Muscle of leg (tissue), 11 donors: ENCODE results near the gene MYO3A. TPM values are rescaled to one million over a fixed set of nuclear protein-coding genes. Genes with fewer than 3 reads are reported as not detected.
"Not testable (repeated sequence)": the region's sequence is repeated elsewhere in the genome, so short reads cannot be mapped to it uniquely, and the experiment has no call there.

ENCODE experiments used
- DNase-seq: peaks from one replicate; pipeline ENCODE4 v3.0.0; 2013
- H3K27ac ChIP-seq: one replicate; pipeline ENCODE4 v1.5.1; 2013; ENCODE audit warnings: mild to moderate bottlenecking, low read length, control low read depth
- H3K27me3 ChIP-seq: one replicate; pipeline ENCODE4 v1.6.1; 2013; ENCODE audit warnings: low read length; ENCODE audit not compliant: control insufficient read depth, insufficient read depth
- H3K36me3 ChIP-seq: one replicate; pipeline ENCODE4 v1.6.1; 2013; ENCODE audit warnings: low read length; ENCODE audit not compliant: control insufficient read depth, insufficient read depth
- H3K4me1 ChIP-seq: one replicate; pipeline ENCODE4 v1.6.1; 2013; ENCODE audit warnings: low read length; ENCODE audit not compliant: control insufficient read depth, insufficient read depth
- H3K4me3 ChIP-seq: one replicate; pipeline ENCODE4 v1.5.1; 2013; ENCODE audit warnings: low read length, control low read depth
- H3K9me3 ChIP-seq: replicated peaks from 2 replicates; pipeline ENCODE4 v1.6.1; 2013; ENCODE audit warnings: low read depth, low read length; ENCODE audit not compliant: control insufficient read depth
- WGBS: methylation state at CpG from one replicate; pipeline ENCODE4 v1.1.5; 2013; ENCODE audit warnings: missing lambda C conversion rate; ENCODE audit not compliant: insufficient coverage; 5-methylcytosine and 5-hydroxymethylcytosine counted together
- polyA plus RNA-seq, 8 donors: library from polyadenylated mRNA; unstranded; fragments of 120-200 nt; gene quantifications; one replicate each; pipeline versions ENCODE4 v1.2.1 to v1.2.3, GENCODE V29; 2013; ENCODE audit warnings: inconsistent platforms in 1 of 8, low replicate concordance in 1 of 8; ENCODE audit not compliant: insufficient read length in 8 of 8, insufficient read depth in 1 of 8
- total RNA-seq: library from RNA; stranded (reverse); fragments of 120-200 nt; gene quantifications from one replicate; pipeline ENCODE4 v1.2.4, GENCODE V29; 2013

MYO3A gene
- total and polyA plus RNA-seq, 9 donors = 0.41 to 1.9 (median 1.0) TPM

DNA sequence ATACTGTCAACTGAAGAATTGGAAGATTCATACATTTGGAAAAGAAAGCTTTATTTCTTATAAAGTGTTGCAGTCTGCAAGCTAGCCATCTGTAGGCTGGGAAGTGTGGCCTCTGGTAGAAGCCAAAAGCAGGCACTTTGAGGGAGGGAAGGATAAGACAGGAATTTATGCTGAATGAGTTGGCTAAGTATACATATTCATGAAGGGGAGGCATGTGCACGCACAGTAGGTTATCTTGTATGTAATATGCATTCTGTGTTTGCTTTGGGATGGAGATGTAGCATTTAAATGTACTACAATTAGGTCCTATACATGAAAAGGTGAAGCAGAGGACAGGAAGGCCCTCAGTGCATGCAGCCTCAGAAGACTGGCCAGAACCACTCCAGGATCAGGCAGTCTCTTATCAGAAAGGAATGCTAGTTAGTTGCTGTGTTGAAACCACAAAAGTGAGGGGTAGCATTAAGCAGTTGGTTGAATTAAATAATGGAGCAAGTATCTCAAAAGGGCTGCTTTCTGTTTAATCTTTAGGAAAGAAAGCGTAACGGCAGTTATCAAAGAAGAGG, 40.9 kb downstream of the MYO3A start:
- Histone ChIP-seq H3K9me3 (no peaks in the 10 kb centered on the region), H3K4me1 (no peaks in the 10 kb centered on the region), H3K36me3 (no peaks in the 10 kb centered on the region), H3K27ac (no peak overlapping the region), H3K4me3 (no peak overlapping the region), H3K27me3 (no peaks in the 10 kb centered on the region)
- 90% methylated on average over 2 of the region's 3 CpGs for WGBS
- DNase-seq = no peak

DNA sequence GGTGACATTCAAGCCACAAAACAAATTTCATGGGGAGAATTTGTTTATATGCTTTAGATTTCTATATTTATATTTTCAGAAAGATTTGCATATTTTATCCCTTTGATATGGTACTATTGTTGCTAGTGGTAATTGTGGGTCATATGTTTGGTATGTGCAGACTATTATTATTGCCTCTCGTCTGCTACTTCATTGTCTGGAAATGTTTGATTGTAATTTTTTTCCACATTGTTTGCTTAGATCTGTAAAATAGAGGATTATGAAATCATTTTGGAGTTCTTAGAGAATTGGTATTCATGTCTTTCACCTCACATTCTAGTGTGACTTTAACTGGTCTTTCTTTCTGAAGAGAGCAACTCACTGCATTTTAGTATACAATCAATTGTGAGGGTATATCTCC, 44.7 kb downstream of the MYO3A start:
- WGBS = no CpG with 5 or more reads among the region's 1 CpG
- Histone ChIP-seq H3K4me3 (no peak overlapping the region), H3K36me3 (no peaks in the 10 kb centered on the region), H3K27me3 (no peaks in the 10 kb centered on the region), H3K9me3 (peaks cover 10% of the 10 kb centered on the region), H3K27ac (no peak overlapping the region), H3K4me1 (no peaks in the 10 kb centered on the region)
- no peak for DNase-seq

DNA sequence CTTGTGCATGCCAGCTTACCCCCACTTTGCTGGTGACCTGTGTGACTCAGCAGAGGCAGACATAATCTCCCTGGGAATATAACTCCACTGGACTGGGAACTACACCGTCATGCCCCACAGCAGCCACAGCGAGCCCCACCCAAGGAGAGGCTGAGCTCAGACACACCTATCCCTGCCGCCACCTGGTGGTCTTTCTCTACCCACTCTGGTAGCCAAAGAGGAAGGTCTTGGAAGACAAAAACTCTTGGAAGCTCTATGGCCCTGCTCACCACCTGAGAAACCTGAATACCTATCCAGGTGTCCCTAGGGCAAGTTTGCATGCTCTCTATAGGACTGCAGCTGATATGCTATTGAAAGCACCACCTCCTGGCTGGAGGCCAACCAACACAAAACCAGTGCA, 48.1 kb downstream of the MYO3A start:
- Histone ChIP-seq H3K27ac (no peak overlapping the region), H3K27me3 (no peaks in the 10 kb centered on the region), H3K4me3 (no peak overlapping the region), H3K9me3 (peaks cover 10% of the 10 kb centered on the region), H3K4me1 (no peaks in the 10 kb centered on the region), H3K36me3 (no peaks in the 10 kb centered on the region)
- 100% methylated on average over 2 of the region's 3 CpGs for WGBS
- no peak for DNase-seq

DNA sequence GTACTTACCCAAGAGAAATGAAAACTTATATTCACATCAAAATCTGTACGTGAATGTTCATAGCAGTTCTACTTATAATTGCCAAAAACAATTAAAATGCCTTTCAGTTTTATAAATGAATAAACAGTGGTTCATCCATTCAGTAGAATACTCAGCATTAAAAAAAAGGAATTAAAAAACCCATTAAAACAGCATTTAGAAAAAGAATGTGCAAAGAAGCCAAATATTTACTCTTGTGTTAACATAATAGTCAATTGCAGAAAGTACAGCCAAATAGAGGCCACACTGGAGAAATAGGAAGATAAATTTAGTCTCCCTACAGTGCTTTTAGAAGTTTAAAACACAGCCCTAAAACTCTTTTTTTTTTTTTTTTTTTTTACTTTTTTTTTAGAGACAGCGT, 54.6 kb downstream of the MYO3A start:
- WGBS = no CpG with 5 or more reads among the region's 2 CpGs
- DNase-seq = peak; percentile 2
- Histone ChIP-seq H3K27ac (no peak overlapping the region), H3K27me3 (no peaks in the 10 kb centered on the region), H3K4me1 (no peaks in the 10 kb centered on the region), H3K36me3 (no peaks in the 10 kb centered on the region), H3K4me3 (no peak overlapping the region), H3K9me3 (peaks cover 3% of the 10 kb centered on the region)

DNA sequence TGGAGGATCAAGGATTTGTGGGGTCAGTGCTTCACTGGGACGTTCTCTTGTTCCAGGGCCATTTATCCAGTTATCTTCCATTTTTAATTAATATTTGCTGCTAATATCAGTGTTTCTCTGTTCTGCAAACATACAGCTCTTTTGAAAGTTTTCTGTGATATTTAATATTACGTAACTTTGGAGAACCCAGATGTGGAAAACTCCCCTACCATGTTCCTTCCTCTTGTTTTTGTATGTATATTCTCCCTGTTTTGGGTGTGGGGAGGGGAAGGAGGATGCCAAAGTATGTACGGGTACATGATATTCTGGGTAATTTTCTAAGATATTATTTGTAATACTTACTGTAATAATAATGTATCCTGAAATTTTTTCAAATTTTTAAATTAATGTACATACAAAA, 55.9 kb downstream of the MYO3A start:
- WGBS = no CpG with 5 or more reads among the region's 3 CpGs

DNA sequence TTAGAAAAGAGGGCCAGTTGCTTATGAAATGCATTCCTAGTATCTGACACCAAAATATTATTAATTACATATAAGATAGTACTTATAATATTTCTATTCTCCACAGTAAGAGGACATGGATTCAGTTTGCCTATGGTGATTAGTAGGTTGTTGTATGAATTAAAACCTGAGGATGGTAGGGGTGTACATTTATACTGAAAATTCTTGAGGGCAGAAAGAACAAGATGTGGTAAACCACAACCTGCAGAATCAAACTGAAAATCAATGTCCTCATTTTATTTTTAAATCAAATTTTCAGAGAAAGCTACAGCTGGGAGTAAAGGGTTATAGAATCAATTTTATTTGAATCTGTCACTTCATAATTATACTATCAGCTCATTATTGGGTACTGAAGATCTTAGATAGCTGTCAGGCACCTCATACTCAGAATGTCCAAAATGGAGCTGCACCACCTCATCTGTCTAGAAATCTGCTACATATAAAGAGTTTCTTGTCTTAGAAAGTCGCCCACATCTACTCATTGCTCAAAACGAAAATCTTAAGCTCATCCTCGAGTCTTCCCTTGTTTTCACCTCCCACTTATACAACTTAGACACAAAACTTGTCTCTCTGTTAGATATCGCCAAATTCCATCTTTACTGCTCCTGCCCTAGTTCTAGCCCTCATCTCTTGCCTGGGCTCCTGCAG, 65.4 kb downstream of the MYO3A start:
- Histone ChIP-seq H3K4me1 (no peaks in the 10 kb centered on the region), H3K36me3 (no peaks in the 10 kb centered on the region), H3K27me3 (no peaks in the 10 kb centered on the region), H3K4me3 (no peak overlapping the region), H3K9me3 (no peaks in the 10 kb centered on the region), H3K27ac (no peak overlapping the region)
- no peak for DNase-seq
- 82% methylated on average over 4 of the region's 4 CpGs for WGBS

More for the DNA sequence above, 55.9 kb downstream of the MYO3A start:
- no peaks in the 10 kb centered on the region for H3K27me3 ChIP-seq
- H3K4me3 ChIP-seq = no peak overlapping the region
- H3K27ac ChIP-seq = no peak overlapping the region
- H3K36me3 ChIP-seq = no peaks in the 10 kb centered on the region
- DNase-seq = no peak
- peaks cover 3% of the 10 kb centered on the region for H3K9me3 ChIP-seq
- H3K4me1 ChIP-seq = no peaks in the 10 kb centered on the region

DNA sequence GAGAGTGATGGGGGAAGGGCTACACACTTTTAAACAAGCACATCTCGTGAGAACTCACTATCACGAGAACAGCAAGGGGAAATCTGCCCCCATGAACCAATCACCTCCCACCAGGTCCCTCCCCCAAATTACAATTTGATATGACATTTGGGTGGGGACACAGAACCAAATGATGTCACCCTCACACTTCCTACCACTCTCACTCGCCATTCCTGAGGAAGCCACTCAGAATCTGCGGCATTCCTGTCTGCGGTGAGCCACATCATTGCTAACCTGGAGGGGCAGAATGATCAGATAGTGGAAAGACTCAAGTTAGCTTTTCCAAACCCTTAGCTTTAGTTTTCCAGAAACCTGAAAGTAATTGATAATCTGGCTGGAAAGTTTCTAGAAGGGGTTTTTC, 66.9 kb downstream of the MYO3A start:
- no peaks in the 10 kb centered on the region for H3K9me3 ChIP-seq
- no peaks in the 10 kb centered on the region for H3K36me3 ChIP-seq
- no CpG with 5 or more reads among the region's 5 CpGs for WGBS
- no peak for DNase-seq
- no peaks in the 10 kb centered on the region for H3K4me1 ChIP-seq
- H3K27ac ChIP-seq = no peak overlapping the region
- no peaks in the 10 kb centered on the region for H3K27me3 ChIP-seq
- H3K4me3 ChIP-seq = no peak overlapping the region

DNA sequence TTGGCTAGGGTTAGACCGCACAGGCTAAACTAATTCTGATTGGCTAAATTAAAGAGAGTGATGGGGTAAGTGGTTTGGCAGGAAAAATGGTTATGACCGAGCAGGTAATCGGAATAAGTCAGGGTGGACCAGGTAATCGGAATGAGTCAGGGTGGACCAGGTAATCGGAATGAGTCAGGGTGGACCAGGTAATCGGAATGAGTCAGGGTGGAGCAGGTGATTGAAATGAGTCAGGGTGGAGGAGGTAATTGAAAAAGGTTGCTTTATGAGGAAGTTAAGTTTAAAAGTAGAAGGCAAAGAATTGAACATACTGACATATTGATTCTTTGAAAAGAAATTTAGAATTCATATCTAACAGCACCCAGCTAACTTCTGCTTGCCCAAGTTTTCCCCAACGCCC, 68.4 kb downstream of the MYO3A start:
- not testable (repeated sequence) for H3K36me3 ChIP-seq, H3K4me3 ChIP-seq, H3K4me1 ChIP-seq, H3K27ac ChIP-seq, DNase-seq, H3K27me3 ChIP-seq, H3K9me3 ChIP-seq
- 86% methylated on average over 6 of the region's 7 CpGs for WGBS

DNA sequence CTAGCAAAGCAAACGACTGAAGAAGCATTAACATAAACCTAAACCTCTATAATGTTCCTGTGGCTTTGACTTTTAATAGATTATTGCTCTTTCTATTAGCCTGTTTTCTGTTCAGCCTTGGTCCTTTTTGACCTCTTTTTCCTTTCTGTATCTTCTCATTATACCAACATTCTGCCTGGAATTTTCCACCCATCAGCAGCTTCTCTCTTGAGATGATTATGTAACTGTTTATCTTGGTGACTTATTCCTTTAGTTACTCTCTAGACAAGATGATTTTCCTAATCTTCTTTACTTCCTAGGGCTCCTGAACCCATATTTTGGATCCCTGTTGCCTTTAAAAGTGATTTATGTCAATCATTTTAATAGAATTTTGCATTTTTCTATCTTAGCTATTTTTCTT, 81.1 kb downstream of the MYO3A start:
- Histone ChIP-seq H3K4me1 (no peaks in the 10 kb centered on the region), H3K4me3 (no peak overlapping the region), H3K9me3 (no peaks in the 10 kb centered on the region), H3K36me3 (no peaks in the 10 kb centered on the region), H3K27ac (no peak overlapping the region), H3K27me3 (no peaks in the 10 kb centered on the region)
- no peak for DNase-seq
- no CpG with 5 or more reads among the region's 1 CpG for WGBS

DNA sequence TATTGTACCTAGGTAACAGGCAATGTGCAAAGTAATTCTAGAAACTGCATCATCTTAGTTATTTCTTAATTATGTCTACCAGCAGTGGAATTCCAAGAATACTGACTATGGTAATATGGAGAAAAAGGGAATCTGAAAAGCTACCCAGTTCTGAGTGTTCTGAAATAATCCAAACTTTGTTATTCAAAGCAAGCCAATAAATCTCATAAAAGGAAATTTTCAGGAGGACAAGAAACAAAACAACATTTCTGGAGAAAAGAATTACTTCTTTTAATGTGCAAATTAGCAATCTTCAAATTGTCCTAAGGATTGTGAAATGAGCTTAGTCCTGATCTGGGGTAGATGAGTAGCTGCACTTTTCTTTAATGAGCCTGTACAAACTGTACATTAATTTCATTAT, 88.8 kb downstream of the MYO3A start:
- Histone ChIP-seq H3K4me3 (no peak overlapping the region), H3K27me3 (no peaks in the 10 kb centered on the region), H3K36me3 (no peaks in the 10 kb centered on the region), H3K9me3 (no peaks in the 10 kb centered on the region), H3K27ac (no peak overlapping the region), H3K4me1 (no peaks in the 10 kb centered on the region)
- no peak for DNase-seq

DNA sequence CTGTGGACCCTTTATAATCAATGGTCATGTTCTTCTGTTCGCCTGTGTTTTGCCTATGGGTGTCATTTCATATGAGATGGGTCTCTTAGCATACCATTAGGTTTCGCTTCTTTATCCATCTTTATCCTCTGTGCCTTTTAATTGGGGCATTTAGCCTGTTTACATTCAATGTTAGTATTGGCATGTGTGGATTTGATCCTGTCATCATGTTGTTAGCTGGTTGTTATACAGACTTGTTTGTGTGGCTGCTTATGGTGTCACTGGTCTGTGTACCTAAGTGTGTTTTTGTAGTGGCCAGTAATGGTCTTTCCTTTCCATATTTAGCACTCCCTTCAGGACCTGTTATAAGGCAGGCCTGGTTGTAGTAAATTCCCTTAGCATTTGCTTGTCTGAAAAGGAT, 90.3 kb downstream of the MYO3A start:
- DNase-seq = no peak
- Histone ChIP-seq H3K27me3 (no peaks in the 10 kb centered on the region), H3K27ac (no peak overlapping the region), H3K9me3 (no peaks in the 10 kb centered on the region), H3K4me3 (no peak overlapping the region), H3K36me3 (no peaks in the 10 kb centered on the region), H3K4me1 (no peaks in the 10 kb centered on the region)
- no CpG with 5 or more reads among the region's 2 CpGs for WGBS
